HEK293T (cell line): ENCODE data around the gene TCAIM.

ENCODE experiments used
- ARNT ChIP-seq: fragments of 450-650 bp; IDR thresholded peaks from 2 replicates; pipeline ENCODE4 v1.6.1; 2017; ENCODE audit warnings: mild to moderate bottlenecking
- BHLHE40 ChIP-seq: fragments of 450-650 bp; IDR thresholded peaks from 2 replicates; pipeline ENCODE4 v1.6.1; 2016; ENCODE audit warnings: mild to moderate bottlenecking, moderate library complexity, borderline replicate concordance
- ELF4 ChIP-seq: fragments of 450-650 bp; IDR thresholded peaks from 2 replicates; pipeline ENCODE4 v1.6.1; 2017; ENCODE audit warnings: antibody characterized with exemption
- FOXA1 ChIP-seq: fragments of 450-650 bp; IDR thresholded peaks from 2 replicates; pipeline ENCODE4 v1.6.1; 2016; ENCODE audit warnings: mild to moderate bottlenecking
- FOXK2 ChIP-seq: fragments of 450-650 bp; IDR thresholded peaks from 2 replicates; pipeline ENCODE4 v1.6.1; 2016; ENCODE audit warnings: mild to moderate bottlenecking
- FOXM1 ChIP-seq: fragments of 450-650 bp; IDR thresholded peaks from 2 replicates; pipeline ENCODE4 v1.6.1; 2017; ENCODE audit warnings: mild to moderate bottlenecking, borderline replicate concordance
- HDGF ChIP-seq: fragments of 450-650 bp; IDR thresholded peaks from 2 replicates; pipeline ENCODE4 v1.6.1; 2017; ENCODE audit warnings: antibody characterized with exemption, borderline replicate concordance
- LEF1 ChIP-seq: fragments of 450-650 bp; IDR thresholded peaks from 2 replicates; pipeline ENCODE4 v1.6.1; 2017; ENCODE audit warnings: mild to moderate bottlenecking, borderline replicate concordance
- NFRKB ChIP-seq: fragments of 450-650 bp; IDR thresholded peaks from 2 replicates; pipeline ENCODE4 v1.6.1; 2016; ENCODE audit warnings: mild to moderate bottlenecking, moderate library complexity
- SUZ12 ChIP-seq: fragments of 450-650 bp; IDR thresholded peaks from 2 replicates; pipeline ENCODE4 v1.6.1; 2016; ENCODE audit warnings: mild to moderate bottlenecking
- ZNF384 ChIP-seq: fragments of 450-650 bp; IDR thresholded peaks from 2 replicates; pipeline ENCODE4 v1.6.1; 2016

DNA sequence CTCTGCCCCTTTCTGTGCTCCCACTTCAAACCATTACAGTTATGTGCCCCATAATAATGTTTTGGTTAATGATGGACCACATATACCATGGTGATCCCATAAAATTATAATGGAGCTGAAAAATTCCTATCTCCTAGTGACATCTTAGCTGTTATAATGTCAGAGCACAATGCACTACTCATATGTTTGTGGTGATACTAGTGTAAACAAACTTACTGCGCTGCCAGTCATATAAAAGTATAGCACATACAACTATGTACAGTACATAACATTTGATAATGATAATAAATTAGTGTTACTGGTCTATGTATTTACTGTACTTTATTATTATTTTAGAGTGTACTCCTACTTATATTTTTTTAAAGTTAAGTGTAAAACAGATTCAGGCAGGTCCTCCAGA, 45.6 kb upstream of the TCAIM start:
- TF ChIP-seq HDGF, result no peak
- no peak for TF ChIP-seq ELF4
- TF ChIP-seq FOXK2, result no peak
- no peak for TF ChIP-seq NFRKB
- TF ChIP-seq SUZ12, result no peak
- TF ChIP-seq ZNF384, result no peak
- TF ChIP-seq FOXM1, result no peak
- no peak for TF ChIP-seq ARNT
- no peak for TF ChIP-seq BHLHE40
- no peak for TF ChIP-seq FOXA1
- no peak for TF ChIP-seq LEF1
